ENCODE results near the gene XRCC5.

Gene XRCC5

DNA sequence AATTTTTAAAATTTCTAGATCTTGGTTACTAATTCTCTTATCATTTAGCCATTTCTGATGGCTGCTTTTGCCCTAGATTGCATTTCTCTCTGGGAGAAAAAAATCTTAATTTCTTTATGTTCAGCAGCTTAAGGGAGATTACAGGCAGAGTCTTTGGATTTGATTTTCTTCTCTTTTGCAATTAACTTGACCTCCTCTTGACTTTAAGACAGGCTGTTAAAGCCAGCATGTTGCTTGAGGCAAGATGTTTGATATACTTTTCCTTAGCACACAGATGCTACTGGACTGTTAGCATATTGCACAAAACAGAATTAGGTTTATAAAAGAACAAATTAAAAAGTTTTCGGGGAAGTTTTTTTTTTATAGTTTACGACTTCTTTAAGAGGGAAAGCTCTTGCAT is 50.0 kb downstream of the XRCC5 start:
- no peak for DNase-seq (ENCODE audit: low read depth)
- no peak overlapping the region for H3K4me3 ChIP-seq (ENCODE audit: low read depth, low read length)
- TF ChIP-seq, protein P1, sequence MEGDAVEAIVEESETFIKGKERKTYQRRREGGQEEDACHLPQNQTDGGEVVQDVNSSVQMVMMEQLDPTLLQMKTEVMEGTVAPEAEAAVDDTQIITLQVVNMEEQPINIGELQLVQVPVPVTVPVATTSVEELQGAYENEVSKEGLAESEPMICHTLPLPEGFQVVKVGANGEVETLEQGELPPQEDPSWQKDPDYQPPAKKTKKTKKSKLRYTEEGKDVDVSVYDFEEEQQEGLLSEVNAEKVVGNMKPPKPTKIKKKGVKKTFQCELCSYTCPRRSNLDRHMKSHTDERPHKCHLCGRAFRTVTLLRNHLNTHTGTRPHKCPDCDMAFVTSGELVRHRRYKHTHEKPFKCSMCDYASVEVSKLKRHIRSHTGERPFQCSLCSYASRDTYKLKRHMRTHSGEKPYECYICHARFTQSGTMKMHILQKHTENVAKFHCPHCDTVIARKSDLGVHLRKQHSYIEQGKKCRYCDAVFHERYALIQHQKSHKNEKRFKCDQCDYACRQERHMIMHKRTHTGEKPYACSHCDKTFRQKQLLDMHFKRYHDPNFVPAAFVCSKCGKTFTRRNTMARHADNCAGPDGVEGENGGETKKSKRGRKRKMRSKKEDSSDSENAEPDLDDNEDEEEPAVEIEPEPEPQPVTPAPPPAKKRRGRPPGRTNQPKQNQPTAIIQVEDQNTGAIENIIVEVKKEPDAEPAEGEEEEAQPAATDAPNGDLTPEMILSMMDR (IDR thresholded peaks at IDR 0.05; ENCODE audit: insufficient read depth, low read depth, low read length, missing control alignments), result no peak

DNA sequence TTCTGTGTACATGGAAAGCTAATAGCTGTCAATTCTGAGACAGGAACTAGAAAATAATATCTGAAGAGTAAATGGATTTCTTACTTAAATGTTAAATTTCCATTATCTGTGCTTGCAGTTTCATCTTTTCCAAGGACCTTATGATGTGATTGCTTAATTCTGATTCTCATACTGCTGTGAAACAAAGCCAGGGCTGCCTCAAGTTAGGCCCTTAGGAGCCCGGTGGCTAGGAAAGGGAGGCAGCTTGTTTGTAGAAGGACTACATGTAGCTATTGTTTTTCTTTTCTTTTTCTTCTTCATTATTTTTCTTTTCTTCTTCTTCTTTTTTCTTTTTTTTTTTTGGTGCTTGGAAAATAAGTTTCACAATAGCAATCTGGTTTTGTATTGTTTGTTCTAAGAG is 50.5 kb downstream of the XRCC5 start:
- no peak for DNase-seq (ENCODE audit: low read depth)
- H3K4me3 ChIP-seq (ENCODE audit: low read depth, low read length), result no peak overlapping the region
- TF ChIP-seq, protein P1 (IDR thresholded peaks at IDR 0.05; ENCODE audit: insufficient read depth, low read depth, low read length, missing control alignments), result no peak

DNA sequence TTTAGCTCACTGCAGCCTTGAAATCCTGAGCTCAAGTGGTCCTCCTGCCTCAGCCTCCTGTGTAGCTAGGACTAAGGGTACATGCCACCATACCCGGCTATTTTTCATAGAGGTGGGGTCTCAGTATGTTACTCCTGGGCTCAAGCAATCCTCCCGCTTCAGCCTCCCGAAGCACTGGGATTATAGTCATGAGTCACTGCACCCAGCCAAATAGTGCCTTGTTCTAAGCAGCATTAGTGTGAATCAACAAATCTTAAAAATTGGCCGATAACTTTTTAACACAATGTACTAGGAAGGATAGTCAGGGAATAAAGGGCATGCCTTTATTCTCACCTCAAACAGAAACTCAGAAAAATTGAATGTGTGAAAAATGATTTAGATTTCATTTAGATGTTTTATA is 51.6 kb downstream of the XRCC5 start:
- TF ChIP-seq, protein P1 (IDR thresholded peaks at IDR 0.05; ENCODE audit: insufficient read depth, low read depth, low read length, missing control alignments), result no peak
- DNase-seq (ENCODE audit: low read depth), result no peak
- no peak overlapping the region for H3K4me3 ChIP-seq (ENCODE audit: low read depth, low read length)

DNA sequence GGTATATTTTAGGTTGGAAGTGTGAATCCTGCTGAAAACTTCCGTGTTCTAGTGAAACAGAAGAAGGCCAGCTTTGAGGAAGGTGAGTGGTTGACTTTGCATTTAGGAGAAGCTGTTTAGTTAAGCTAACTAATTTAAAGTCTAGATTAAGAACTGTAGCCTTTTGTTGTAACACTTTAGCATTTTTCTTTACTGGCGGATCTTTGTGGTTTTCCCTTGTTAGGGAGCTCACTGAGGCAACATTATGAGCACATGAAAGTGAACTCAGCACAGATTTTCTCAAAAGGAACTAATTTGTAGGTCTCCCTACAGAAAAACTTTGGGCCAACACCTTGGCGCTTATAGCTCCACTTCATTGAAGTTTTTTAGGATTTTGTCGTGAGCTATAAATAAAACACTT is 52.8 kb downstream of the XRCC5 start:
- H3K4me3 ChIP-seq (ENCODE audit: low read depth, low read length), result no peak overlapping the region
- DNase-seq (ENCODE audit: low read depth), result no peak
- TF ChIP-seq, protein P1 (IDR thresholded peaks at IDR 0.05; ENCODE audit: insufficient read depth, low read depth, low read length, missing control alignments), result no peak

DNA sequence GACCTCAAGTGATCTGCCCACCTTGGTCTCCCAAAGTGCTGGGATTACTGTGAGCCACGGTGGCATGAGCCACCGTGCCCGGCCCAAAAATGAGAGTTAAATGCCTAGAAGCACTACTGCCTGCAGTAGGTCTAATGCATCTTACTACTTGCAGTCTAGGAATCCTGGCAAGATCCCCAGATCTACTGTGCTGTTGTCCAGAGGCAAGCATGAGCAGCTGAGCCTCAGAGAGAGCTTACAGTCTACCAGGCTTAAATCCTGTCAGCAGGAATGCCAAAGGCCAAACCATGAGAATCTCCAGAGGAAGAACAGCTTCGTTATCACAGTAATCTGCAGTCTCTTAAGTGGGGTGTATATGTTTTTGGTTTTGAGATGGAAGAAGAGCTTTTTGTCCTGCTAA is 54.4 kb downstream of the XRCC5 start:
- no peak for DNase-seq (ENCODE audit: low read depth)
- TF ChIP-seq, protein P1 (IDR thresholded peaks at IDR 0.05; ENCODE audit: insufficient read depth, low read depth, low read length, missing control alignments), result no peak
- no peak overlapping the region for H3K4me3 ChIP-seq (ENCODE audit: low read depth, low read length)

DNA sequence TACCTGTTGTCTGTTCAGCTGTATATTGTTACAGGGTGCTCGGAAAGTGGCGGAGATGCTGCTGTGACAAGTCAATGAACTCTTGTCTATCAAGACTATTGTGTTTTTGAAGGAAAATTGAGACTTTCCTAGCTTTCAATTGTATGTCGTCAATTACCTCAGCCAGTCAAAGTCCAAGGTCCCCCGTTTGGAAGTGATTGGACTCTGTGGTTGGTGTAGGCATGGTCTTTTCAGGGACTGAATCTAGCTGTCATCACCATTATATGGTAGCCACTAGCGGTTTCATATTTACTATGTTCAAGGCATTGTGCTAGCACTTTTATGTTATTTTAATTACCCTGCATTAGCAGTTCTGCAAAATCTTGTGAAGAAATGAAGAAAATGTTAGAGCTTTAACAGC is 54.9 kb downstream of the XRCC5 start:
- no peak for DNase-seq (ENCODE audit: low read depth)
- no peak overlapping the region for H3K4me3 ChIP-seq (ENCODE audit: low read depth, low read length)
- TF ChIP-seq, protein P1 (IDR thresholded peaks at IDR 0.05; ENCODE audit: insufficient read depth, low read depth, low read length, missing control alignments), result no peak

DNA sequence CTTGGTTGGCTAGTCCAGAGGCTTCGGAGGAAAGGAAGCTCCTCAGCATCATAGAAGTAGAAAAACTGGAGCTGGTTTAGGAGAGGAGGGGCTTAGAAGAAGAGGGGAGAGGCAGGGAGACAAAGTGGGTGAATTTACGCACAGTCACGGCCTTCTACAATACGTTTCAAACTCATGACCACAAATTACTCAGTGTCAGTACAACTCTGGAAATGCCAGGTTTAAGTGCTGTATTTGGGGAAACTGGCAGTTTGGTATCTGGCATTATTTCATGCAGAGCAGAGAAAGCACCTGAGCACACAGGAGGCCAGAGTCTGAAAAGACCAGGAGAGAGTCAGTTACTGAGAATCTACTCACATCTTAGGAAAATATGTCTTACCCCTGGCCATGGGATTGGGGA is 55.4 kb downstream of the XRCC5 start:
- no peak for DNase-seq (ENCODE audit: low read depth)
- TF ChIP-seq, protein P1 (IDR thresholded peaks at IDR 0.05; ENCODE audit: insufficient read depth, low read depth, low read length, missing control alignments), result no peak
- no peak overlapping the region for H3K4me3 ChIP-seq (ENCODE audit: low read depth, low read length)

All from GM12865 (cell line).